GM13976 (cell line): ENCODE measurements around the gene INSR.

Source experiments
- DNase-seq: peaks from one replicate; pipeline ENCODE4 v3.0.0; 2012; ENCODE audit warnings: low spot score
- in situ Hi-C: fragments of 300-500 bp; cut with MboI; formaldehyde crosslinking; loops from one replicate; pipeline ENCODE4 v1.12.0; 2022; ENCODE audit warnings: low sequenced_read_pairs, mixed read lengths, inconsistent platforms; ENCODE audit not compliant: unreplicated experiment
- TF ChIP-seq, protein P1 (sequence below): IDR thresholded peaks from 2 replicates; pipeline ENCODE4 v1.5.1; 2012; ENCODE audit warnings: borderline replicate concordance, mild to moderate bottlenecking; ENCODE audit not compliant: insufficient read depth; ENCODE audit errors: extremely low read depth, missing control alignments, control extremely low read depth

Gene INSR

DNA sequence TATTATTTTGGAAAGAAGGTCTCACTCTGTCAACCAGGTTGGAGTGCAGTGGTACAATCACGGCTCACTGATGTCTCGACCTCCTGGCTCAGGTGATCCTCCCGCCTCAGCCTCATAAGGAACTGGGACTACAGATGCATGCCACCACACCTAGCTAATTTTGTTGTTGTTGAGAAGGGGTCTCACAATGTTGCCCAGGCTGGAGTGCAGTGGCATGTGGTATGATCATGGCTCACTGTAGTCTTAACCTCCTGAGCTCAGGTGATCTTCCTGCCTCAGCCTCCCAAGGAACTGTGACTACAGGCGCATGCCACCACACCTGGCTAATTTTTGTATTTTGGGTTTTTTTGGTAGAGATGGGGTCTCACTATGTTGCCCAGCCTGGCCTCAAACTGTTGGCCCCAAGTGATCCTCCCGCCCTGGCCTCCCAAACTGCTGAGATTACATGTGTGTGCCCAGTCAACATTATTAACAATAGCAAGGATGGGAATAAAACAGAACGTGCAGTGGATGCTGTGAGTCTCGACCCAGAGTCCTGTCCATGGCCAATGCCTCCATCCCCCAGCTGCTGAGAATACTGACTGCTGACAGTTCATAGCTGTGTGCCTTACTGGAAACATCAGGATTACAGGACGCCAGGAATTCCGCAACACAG is 230.3 kb downstream of the INSR start:
- DNase-seq: no peak
- in situ Hi-C loops: no loop called here
- TF ChIP-seq, protein P1, sequence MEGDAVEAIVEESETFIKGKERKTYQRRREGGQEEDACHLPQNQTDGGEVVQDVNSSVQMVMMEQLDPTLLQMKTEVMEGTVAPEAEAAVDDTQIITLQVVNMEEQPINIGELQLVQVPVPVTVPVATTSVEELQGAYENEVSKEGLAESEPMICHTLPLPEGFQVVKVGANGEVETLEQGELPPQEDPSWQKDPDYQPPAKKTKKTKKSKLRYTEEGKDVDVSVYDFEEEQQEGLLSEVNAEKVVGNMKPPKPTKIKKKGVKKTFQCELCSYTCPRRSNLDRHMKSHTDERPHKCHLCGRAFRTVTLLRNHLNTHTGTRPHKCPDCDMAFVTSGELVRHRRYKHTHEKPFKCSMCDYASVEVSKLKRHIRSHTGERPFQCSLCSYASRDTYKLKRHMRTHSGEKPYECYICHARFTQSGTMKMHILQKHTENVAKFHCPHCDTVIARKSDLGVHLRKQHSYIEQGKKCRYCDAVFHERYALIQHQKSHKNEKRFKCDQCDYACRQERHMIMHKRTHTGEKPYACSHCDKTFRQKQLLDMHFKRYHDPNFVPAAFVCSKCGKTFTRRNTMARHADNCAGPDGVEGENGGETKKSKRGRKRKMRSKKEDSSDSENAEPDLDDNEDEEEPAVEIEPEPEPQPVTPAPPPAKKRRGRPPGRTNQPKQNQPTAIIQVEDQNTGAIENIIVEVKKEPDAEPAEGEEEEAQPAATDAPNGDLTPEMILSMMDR: no peak

DNA sequence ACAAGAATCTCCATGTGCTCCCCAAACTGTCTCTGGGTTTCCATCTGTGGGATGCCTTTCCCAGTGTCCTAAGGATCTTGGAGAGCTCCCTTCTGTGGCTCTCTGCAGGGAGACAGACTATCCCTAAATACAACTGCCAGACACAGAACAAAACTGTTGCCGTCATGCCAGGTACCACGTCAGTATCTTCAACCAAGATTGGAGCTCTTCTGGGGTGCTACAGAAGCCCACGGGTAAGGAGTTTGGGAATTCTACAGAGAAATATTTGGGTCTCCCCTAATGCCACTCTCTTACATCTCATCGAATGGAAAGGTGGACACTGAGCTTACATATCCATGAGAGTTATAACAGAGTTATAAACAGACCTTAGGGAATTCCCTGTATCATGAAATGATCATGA is 230.9 kb downstream of the INSR start:
- in situ Hi-C loops: no loop called here
- DNase-seq: no peak
- TF ChIP-seq, protein P1: no peak
